ENCODE results near the gene PACSIN1.
"Not testable (repeated sequence)": the region's sequence is repeated elsewhere in the genome, so short reads cannot be mapped to it uniquely, and the experiment has no call there.

Gene PACSIN1

GRCh38 chr6:34457742-34458735 lies 7.8 kb upstream of the PACSIN1 start:
- no peak for DNase-seq (ENCODE audit: low read depth)

- peak; percentile 24 for DNase-seq (ENCODE audit: low read depth)
These were observed 5.8 kb upstream of the PACSIN1 start for GRCh38 chr6:34459899-34460593.

GRCh38 chr6:34460796-34461507 lies 4.9 kb upstream of the PACSIN1 start:
- no peak for DNase-seq (ENCODE audit: low read depth)

DNA sequence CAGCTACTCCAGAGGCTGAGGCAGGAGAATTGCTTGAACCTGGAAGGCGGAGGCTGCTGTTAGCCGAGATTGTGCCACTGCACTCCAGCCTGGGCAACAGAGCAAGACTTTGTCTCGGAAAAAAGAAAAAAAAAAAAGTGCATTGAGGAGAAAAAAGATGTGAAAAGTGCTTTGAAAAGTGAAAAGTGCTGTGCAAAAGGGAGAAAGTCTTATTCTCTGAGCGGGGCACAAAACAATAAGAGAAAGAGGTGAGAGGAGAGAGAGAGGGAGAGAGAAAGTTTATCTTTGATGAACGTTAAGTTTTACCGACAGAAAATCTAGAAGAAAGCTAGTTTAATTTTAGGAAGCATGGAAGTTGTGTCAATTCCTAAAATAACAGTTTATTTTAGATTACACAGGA lies 3.9 kb upstream of the PACSIN1 start:
- DNase-seq (ENCODE audit: low read depth): no peak

DNA sequence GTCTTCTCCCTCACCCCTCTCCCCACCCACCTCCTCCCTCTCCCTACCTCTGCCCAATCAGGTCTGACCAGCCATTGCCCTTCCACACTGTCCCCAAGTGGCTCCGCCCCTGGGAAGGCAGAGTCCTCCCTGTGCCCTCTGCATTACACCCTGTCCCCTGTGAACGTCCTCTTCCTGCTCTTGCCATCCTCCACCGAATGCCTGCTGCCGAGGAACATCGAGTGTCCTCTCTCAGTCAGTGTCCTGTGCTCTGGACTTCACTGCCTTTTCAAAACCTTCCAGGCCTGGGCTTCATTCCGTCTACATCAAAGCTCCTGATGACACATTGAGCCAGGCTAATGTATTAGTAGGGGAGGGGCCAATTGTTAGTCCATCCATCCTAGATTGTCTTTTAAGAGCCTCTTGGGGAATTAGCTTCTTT lies 3.3 kb upstream of the PACSIN1 start:
- no peak for DNase-seq (ENCODE audit: low read depth)

- no peak for DNase-seq (ENCODE audit: low read depth)
These were observed 2.6 kb upstream of the PACSIN1 start for GRCh38 chr6:34463299-34463698.

DNA sequence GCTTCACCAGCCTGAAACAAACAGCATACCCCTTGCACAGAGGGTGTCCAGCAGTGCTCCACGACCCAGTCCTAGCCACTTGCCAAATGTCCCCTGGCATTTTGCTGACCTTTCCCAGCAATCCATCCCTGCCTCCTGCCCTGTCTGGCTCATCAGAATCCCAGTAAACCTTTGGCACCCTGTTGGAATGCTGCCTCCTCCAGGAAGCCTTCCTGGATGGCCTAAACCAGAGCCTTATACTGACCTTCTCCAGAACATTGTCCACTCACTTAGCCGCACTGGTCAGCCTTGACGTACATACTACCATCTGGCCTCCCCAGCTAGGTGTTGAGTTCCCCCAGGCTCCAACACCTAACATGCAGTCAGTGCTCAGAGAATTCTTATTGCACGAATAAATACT lies 2.0 kb upstream of the PACSIN1 start:
- no peak for DNase-seq (ENCODE audit: low read depth)

DNA sequence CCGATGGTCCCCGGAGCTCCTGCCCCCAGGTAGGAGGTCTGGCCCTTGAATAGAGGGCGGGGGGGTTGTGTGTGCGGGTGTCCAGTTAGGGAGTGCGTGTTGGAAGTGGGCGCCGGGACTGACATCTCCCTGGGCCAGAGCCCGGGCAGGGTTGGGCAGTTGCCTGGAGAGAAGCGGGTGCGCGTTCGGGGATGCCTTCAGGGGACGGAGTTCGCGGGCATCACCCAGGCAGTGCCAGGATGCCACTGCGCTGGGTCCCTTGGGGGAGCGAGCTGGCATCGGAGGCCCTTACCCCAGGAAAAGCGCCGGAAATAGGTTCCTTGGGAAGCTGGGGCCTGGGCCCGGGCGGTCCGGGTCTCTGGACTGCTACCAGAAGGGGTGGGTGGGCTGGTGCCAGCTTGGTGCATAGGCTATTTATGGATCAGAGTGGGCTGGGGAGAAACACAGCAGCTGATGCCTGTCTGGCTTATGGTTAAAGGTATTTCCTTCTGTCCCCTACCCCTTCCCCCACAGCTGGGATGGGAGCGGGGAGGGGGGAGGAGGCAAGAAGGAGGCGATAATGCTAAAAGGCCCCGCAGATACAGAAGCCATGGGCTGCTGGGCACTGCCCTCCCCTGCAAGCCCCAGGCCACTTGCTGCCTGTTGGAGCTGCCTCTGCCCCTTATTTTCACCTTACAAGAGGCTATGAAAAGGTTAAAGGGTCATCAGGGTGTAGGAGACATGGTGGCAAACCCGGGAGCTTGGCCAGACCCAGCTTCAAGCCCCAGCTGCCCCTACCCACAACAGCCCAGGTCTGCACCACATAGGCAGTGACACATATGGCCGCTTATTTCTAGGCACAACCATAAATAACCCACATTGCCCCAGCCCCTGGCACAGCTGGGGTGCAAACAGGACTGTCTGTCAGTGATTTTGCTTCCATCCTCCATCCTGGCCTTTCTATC lies 638 bp downstream of the PACSIN1 start:
- no peak for DNase-seq (ENCODE audit: low read depth)

- DNase-seq (ENCODE audit: low read depth): no peak
These were observed 2.6 kb downstream of the PACSIN1 start for GRCh38 chr6:34468378-34468892.

GRCh38 chr6:34469499-34469898 lies 3.6 kb downstream of the PACSIN1 start:
- DNase-seq (ENCODE audit: low read depth): no peak

DNA sequence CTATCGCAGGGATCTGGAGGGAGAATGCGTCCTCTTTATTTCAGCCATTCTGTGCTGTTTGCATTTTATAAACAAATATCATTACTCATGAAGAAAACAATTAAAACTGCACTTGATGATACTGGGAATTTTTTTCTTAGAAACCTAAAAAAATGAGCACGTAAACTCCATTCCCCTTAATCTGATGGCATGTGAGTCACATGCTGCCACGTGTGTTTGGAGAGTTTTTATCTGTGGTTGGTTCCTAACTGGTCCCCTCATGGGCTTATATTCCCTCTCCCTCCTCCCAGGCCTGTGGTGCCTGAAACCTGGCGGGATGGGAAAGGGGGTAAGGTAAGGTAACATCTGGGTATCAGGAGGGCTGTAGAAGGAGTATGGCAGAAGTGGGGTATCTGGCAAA lies 6.5 kb downstream of the PACSIN1 start:
- DNase-seq (ENCODE audit: low read depth): no peak

DNA sequence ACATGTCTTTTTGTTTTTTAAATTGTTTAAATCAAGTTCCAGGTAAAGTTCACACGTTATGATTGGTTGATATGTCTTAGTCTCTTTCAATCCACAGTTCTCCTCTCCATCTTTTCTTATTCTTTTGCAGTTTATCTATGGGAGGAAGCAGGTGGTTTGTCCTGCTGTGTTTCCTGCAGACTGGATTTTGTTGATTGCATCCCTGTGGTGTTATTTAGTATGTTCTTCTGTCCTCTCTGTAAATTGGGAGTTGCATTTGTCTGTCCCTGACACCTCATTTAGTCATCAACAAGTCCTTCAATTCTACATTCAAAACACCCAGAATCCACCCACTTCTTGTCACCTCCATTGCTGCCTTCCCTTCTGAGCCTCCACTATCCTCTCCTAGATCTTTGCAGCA lies 8.1 kb downstream of the PACSIN1 start:
- DNase-seq (ENCODE audit: low read depth): no peak

- DNase-seq (ENCODE audit: low read depth): no peak
These were observed 8.9 kb downstream of the PACSIN1 start for GRCh38 chr6:34474754-34475153.

DNA sequence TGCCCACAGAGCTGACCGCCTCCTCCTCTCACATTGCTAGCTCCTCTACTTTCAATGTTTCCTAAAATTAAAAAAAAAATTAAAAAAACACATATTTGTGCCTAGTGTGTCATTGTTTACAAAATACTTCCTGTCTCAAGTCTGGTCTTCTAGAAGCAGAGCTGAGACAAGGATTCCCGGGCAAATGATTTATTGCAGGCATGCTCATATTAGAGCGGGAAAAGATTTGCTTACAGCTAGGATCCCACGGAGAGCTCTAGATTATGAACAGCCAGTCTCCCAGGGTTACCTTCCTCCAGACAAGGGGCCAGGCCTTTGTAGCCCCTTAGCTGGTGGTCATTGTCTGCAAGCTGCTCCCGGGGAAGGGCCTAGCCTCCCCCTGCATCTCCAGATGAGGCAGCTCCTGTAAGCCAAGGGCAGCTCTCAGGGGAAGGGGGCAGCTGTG lies 9.4 kb downstream of the PACSIN1 start:
- no peak for DNase-seq (ENCODE audit: low read depth)

GRCh38 chr6:34475767-34476328 lies 10.0 kb downstream of the PACSIN1 start:
- no peak for DNase-seq (ENCODE audit: low read depth)

DNA sequence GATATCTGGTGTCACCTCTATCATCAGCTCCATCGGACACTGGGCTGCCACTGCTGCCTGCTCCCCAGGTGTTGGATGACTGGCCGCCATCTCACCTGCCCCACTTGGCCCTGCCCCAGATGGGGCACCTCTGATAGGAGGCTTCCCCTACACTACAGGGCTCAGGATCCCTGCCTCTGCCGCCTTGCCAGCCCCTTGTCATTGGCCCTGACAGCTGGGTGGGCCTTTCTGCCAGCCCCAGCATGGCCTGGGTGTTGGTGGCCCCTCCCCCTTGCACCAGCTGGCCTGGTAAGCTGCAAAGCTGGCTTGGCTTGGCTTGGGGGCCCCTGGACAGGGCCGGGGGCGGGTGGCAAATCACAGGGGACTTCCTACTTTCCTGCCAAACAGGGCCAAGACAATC lies 10.6 kb downstream of the PACSIN1 start:
- DNase-seq (ENCODE audit: low read depth): no peak

DNA sequence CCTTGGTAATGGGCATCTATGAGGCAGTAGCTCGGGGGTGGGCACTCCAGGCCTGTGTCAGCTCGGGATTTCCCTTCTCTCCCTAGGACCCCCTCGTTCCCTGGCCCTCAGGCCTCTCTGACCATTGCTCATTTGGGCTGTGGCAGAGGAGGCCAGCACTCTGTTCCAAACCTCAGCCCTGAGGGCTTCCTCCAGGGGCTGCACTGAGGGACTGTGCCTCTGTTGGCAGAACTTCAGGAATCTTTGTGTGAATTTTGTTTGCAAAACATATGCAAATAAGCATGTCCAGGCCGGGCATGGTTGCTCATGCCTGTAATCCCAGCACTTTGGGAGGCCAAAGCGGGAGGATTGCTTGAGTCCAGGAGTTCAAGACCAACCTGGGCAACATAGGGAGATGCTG lies 11.0 kb downstream of the PACSIN1 start:
- DNase-seq (ENCODE audit: low read depth): no peak

GRCh38 chr6:34478796-34479195 lies 12.9 kb downstream of the PACSIN1 start:
- no peak for DNase-seq (ENCODE audit: low read depth)

- DNase-seq (ENCODE audit: low read depth): not testable (repeated sequence)
These were observed 17.9 kb downstream of the PACSIN1 start for GRCh38 chr6:34483781-34484180.

GRCh38 chr6:34484391-34484790 lies 18.5 kb downstream of the PACSIN1 start:
- no peak for DNase-seq (ENCODE audit: low read depth)

DNA sequence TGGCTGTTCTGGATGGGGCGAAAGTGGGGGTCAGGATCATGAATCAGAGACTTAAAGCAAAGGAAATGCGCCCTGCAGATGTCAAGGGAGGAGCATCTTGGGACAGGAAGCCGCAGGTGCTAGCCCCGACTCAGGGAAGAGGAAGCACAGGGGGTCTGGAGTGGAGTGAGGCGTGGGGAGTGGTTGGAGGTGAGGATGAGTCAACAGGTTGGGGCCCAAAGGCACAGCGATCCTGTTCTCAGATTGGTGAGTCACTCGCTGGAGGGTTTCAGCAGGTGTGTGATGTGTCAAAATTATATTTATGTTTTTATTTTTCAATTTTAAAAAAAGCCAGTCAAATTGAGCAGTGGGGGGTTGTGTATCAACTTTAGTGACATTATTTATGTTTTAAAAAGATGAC lies 19.0 kb downstream of the PACSIN1 start:
- DNase-seq (ENCODE audit: low read depth): peak; percentile 34

Measured in T follicular helper cell (primary cell).